BLaER1 (cell line): Measurements from ENCODE around the gene DLGAP1.
A peak's percentile ranks its signal among the peaks of the same experiment; 100 is the strongest.

Experiments used
- H3K27ac ChIP-seq: shearing (Covaris generic); formaldehyde crosslinking; 2 replicates; pipeline ENCODE4 v1.8.1; 2022
- H3K27me3 ChIP-seq: shearing (Covaris generic); formaldehyde crosslinking; 2 replicates; pipeline ENCODE4 v1.8.1; 2022
- H3K36me3 ChIP-seq: shearing (Covaris generic); formaldehyde crosslinking; 2 replicates; pipeline ENCODE4 v1.8.1; 2022
- H3K4me1 ChIP-seq: shearing (Covaris generic); formaldehyde crosslinking; 2 replicates; pipeline ENCODE4 v1.8.1; 2022
- H3K4me2 ChIP-seq: shearing (Covaris generic); formaldehyde crosslinking; 2 replicates; pipeline ENCODE4 v1.8.1; 2022
- H3K4me3 ChIP-seq: shearing (Covaris generic); formaldehyde crosslinking; 2 replicates; pipeline ENCODE4 v1.8.1; 2022
- H3K9ac ChIP-seq: shearing (Covaris generic); formaldehyde crosslinking; 2 replicates; pipeline ENCODE4 v1.8.1; 2022
- H3K9me3 ChIP-seq: shearing (Covaris generic); formaldehyde crosslinking; 2 replicates; pipeline ENCODE4 v1.8.1; 2022
- H4K20me1 ChIP-seq: shearing (Covaris generic); formaldehyde crosslinking; 2 replicates; pipeline ENCODE4 v1.8.1; 2022
- Cebpa-rat ChIP-seq: shearing (Covaris generic); IDR thresholded peaks from 2 replicates; pipeline ENCODE4 v1.8.1; 2022

The DLGAP1 gene

DNA sequence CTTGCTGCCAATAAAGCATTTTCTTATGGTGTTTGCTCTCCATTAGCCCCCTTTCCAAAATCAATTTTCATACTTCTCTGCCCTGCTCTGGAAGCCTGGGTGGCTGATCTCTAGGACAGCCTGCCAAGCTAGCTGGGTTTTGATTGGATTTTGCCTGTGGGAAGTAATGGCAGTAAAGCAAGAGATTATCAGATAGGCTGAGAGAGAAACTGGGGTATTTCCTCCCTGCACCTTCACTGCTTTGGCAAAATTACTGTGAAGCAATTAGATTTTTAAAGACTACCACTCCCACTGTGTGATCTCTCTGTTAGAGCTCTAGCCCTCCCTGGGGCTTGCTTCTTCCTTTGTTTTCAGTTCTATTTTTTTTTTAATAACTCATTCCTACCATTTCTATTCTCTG lies 223.8 kb downstream of the DLGAP1 start:
- H3K4me1 ChIP-seq = no peaks in the 10 kb centered on the region
- no peaks in the 10 kb centered on the region for H3K36me3 ChIP-seq
- H3K9me3 ChIP-seq = no peaks in the 10 kb centered on the region
- H4K20me1 ChIP-seq = no peaks in the 10 kb centered on the region
- TF ChIP-seq Cebpa-rat = no peak
- no peak overlapping the region for H3K4me3 ChIP-seq
- no peak overlapping the region for H3K9ac ChIP-seq
- no peak overlapping the region for H3K27ac ChIP-seq
- H3K4me2 ChIP-seq = no peak overlapping the region
- no peaks in the 10 kb centered on the region for H3K27me3 ChIP-seq

GRCh38 chr18:4230450-4231168 lies 224.5 kb downstream of the DLGAP1 start:
- Histone ChIP-seq H4K20me1 (no peaks in the 10 kb centered on the region), H3K36me3 (no peaks in the 10 kb centered on the region), H3K4me2 (no peak overlapping the region), H3K4me1 (no peaks in the 10 kb centered on the region), H3K9ac (no peak overlapping the region), H3K9me3 (no peaks in the 10 kb centered on the region), H3K27me3 (no peaks in the 10 kb centered on the region), H3K27ac (no peak overlapping the region), H3K4me3 (no peak overlapping the region)
- TF ChIP-seq Cebpa-rat = no peak

DNA sequence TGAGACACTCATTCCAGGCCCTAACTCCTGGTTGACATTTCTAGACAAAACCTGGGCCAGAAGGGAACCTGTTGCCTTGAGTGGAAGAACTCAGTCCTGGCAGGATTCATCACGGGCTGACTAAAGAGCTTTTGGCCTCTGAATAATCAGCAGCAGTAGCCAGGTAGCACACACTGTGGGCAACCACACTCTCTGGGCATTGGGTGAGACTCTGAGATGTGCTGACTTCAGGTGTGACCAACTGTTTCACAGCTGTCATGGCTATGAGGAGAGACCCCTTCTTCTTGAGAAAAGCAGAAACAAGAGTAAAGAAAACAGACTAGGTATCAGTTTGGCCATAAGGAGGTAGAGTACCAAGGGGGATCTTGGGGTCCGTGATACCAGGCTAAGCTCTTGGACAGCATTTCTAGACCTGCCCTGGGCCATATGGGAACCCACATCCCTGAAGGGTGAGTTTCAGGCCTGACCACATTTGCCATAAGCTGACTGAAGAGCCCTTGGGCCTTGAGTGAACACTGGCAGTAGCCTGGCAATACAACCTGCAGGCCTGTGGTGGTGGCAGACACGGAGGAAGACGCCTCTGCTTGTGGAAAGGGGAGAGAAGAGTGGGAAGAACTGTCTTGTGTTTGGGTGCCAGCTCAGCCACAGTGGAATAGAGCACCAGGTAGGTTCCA lies 230.9 kb downstream of the DLGAP1 start:
- no peaks in the 10 kb centered on the region for H3K27me3 ChIP-seq
- no peaks in the 10 kb centered on the region for H3K36me3 ChIP-seq
- no peak overlapping the region for H3K9ac ChIP-seq
- no peak for TF ChIP-seq Cebpa-rat
- H3K4me2 ChIP-seq = no peak overlapping the region
- no peak overlapping the region for H3K27ac ChIP-seq
- H3K4me1 ChIP-seq = no peaks in the 10 kb centered on the region
- H3K4me3 ChIP-seq = no peak overlapping the region
- H3K9me3 ChIP-seq = no peaks in the 10 kb centered on the region
- H4K20me1 ChIP-seq = no peaks in the 10 kb centered on the region

DNA sequence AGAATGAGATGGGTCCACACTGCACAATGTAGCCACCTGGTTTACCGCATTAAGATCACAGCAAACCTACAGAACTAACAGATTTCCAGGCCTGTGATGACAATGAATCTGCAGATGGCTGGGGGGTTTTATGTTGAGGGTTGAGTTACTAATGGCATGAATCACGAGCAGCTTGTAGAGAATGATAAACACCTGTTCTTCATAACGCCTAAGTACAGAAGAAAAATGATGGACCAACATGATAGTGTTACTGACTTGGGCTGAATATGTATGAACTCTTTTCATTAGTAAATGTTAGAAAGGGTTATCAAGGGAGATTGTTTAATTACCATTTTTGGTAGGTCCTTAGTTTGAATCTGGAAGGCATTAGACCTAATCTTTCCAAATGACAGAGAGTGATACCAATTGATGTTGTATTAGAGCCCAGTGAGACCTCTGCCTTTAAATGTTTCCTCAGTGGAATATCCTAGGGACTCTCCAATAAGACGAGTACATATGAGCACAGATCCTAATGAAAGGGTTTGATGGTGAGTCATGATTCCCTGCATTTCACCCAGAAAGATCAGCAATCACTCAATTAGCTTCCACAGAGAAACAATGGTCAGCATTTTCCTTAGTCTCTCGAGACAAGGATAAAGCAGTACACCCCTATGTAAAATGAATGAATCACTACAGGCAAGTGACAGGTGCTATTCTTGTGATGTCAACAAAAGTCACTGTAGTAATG lies 243.8 kb downstream of the DLGAP1 start:
- no peaks in the 10 kb centered on the region for H3K9me3 ChIP-seq

DNA sequence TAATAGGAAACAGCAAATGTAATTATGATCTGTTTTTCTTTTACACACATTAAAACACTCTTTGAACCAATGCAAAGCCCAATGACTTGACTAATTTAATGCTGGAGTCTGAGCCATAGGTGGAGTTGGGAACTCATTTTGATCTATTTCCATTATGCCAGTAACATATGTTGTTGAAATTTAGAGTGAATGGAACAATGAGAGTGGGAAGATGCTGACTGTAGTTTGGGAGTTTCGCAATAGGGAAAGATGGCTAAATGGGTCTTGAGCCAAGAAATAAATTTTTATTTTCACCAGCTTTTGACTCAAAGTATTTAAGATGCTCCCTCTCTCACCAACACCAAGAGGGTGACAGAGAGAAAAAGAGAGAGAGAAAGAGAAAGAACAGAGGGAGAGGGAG lies 246.7 kb downstream of the DLGAP1 start:
- H3K4me1 ChIP-seq = peaks cover 17% of the 10 kb centered on the region
- no peak overlapping the region for H3K9ac ChIP-seq
- H4K20me1 ChIP-seq = no peaks in the 10 kb centered on the region
- no peak overlapping the region for H3K4me3 ChIP-seq
- H3K27ac ChIP-seq = no peak overlapping the region
- no peak overlapping the region for H3K4me2 ChIP-seq
- no peaks in the 10 kb centered on the region for H3K36me3 ChIP-seq
- TF ChIP-seq Cebpa-rat = no peak; the same call in 1 of the 2 replicates
- H3K9me3 ChIP-seq = no peaks in the 10 kb centered on the region
- no peaks in the 10 kb centered on the region for H3K27me3 ChIP-seq

More for the DNA sequence above, 243.8 kb downstream of the DLGAP1 start:
- Histone ChIP-seq H4K20me1 (no peaks in the 10 kb centered on the region), H3K27ac (no peak overlapping the region), H3K36me3 (no peaks in the 10 kb centered on the region), H3K4me1 (no peaks in the 10 kb centered on the region), H3K4me2 (no peak overlapping the region), H3K9ac (no peak overlapping the region), H3K4me3 (no peak overlapping the region), H3K27me3 (no peaks in the 10 kb centered on the region)
- no peak for TF ChIP-seq Cebpa-rat

DNA sequence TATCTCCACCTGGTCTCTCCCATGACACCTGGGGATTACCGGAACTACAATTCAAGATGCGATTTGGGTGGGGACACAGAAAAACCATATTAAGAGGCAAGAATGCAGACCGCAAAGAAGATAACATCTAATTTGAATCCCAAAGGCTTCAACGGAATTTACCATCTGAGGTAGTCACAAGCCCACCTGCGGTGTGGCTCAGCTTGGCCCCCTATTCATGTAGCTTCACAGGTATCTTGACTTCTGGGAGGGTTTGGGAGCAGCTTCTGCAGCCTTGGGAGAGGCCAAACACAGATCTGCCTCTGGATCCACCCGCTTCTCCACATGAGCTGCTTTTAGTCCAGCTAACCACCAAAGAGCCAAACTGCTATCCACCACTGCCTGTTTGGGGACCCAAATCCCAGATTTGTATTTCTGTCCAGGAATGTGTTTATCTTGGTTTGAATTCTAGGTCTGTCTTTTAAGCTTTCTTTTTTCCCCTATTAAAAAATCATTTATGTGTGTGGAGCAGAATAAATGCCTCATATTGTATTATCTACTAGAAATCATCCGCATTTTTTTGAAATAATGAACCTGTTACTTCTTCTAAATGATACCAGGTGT lies 247.6 kb downstream of the DLGAP1 start:
- no peak overlapping the region for H3K27ac ChIP-seq
- no peaks in the 10 kb centered on the region for H3K9me3 ChIP-seq
- no peaks in the 10 kb centered on the region for H3K36me3 ChIP-seq
- H3K4me2 ChIP-seq = no peak overlapping the region
- peaks cover 17% of the 10 kb centered on the region for H3K4me1 ChIP-seq
- H3K9ac ChIP-seq = no peak overlapping the region
- no peaks in the 10 kb centered on the region for H4K20me1 ChIP-seq
- TF ChIP-seq Cebpa-rat = no peak
- no peak overlapping the region for H3K4me3 ChIP-seq
- H3K27me3 ChIP-seq = no peaks in the 10 kb centered on the region

GRCh38 chr18:4204438-4204720 lies 250.7 kb downstream of the DLGAP1 start:
- no peaks in the 10 kb centered on the region for H3K36me3 ChIP-seq
- no peak overlapping the region for H3K4me3 ChIP-seq
- H3K27ac ChIP-seq = no peak overlapping the region
- H3K4me2 ChIP-seq = peak overlapping the region; percentile 15
- no peaks in the 10 kb centered on the region for H4K20me1 ChIP-seq
- H3K9ac ChIP-seq = no peak overlapping the region
- no peaks in the 10 kb centered on the region for H3K27me3 ChIP-seq
- peaks cover 17% of the 10 kb centered on the region for H3K4me1 ChIP-seq
- no peaks in the 10 kb centered on the region for H3K9me3 ChIP-seq
- TF ChIP-seq Cebpa-rat = no peak

- H3K4me2 ChIP-seq = peak overlapping the region; percentile 23
- H4K20me1 ChIP-seq = no peaks in the 10 kb centered on the region
- H3K36me3 ChIP-seq = no peaks in the 10 kb centered on the region
- no peaks in the 10 kb centered on the region for H3K9me3 ChIP-seq
- H3K4me3 ChIP-seq = no peak overlapping the region
- TF ChIP-seq Cebpa-rat = no peak
- H3K4me1 ChIP-seq = peaks cover 17% of the 10 kb centered on the region
- H3K9ac ChIP-seq = no peak overlapping the region
- no peak overlapping the region for H3K27ac ChIP-seq
- H3K27me3 ChIP-seq = no peaks in the 10 kb centered on the region
Observed at GRCh38 chr18:4203568-4204437, 251.3 kb downstream of the DLGAP1 start.

GRCh38 chr18:4200399-4200798 lies 254.7 kb downstream of the DLGAP1 start:
- H3K4me2 ChIP-seq = no peak overlapping the region
- no peak for TF ChIP-seq Cebpa-rat
- no peak overlapping the region for H3K4me3 ChIP-seq
- H3K27ac ChIP-seq = no peak overlapping the region
- H3K36me3 ChIP-seq = no peaks in the 10 kb centered on the region
- no peaks in the 10 kb centered on the region for H3K27me3 ChIP-seq
- no peak overlapping the region for H3K9ac ChIP-seq
- peaks cover 17% of the 10 kb centered on the region for H3K4me1 ChIP-seq
- H3K9me3 ChIP-seq = no peaks in the 10 kb centered on the region
- H4K20me1 ChIP-seq = no peaks in the 10 kb centered on the region
